HFFc6 (cell line): ENCODE results near the gene AVPI1. TPM values are rescaled to one million over a fixed set of nuclear protein-coding genes. Genes with fewer than 3 reads are reported as not detected.

ENCODE experiments used
- DNase-seq: peaks from one replicate; pipeline ENCODE4 v3.0.0-alpha.2; 2018
- H3K27ac Mint-ChIP-seq: 2 replicates; pipeline ENCODE4 v1.8.0; 2020; ENCODE audit warnings: mild to moderate bottlenecking, mixed read lengths
- H3K27me3 Mint-ChIP-seq: 2 replicates; pipeline ENCODE4 v1.8.0; 2021; ENCODE audit warnings: mild to moderate bottlenecking, moderate library complexity, mixed read lengths; ENCODE audit not compliant: insufficient read depth
- H3K36me3 Mint-ChIP-seq: 2 replicates; pipeline ENCODE4 v1.8.0; 2021; ENCODE audit warnings: low read depth, mixed read lengths
- H3K4me1 Mint-ChIP-seq: 2 replicates; pipeline ENCODE4 v1.8.0; 2020; ENCODE audit warnings: low read depth, mixed read lengths
- H3K4me3 Mint-ChIP-seq: 2 replicates; pipeline ENCODE4 v1.8.0; 2020; ENCODE audit warnings: mild to moderate bottlenecking, moderate library complexity, mixed read lengths
- H3K9me3 Mint-ChIP-seq: 2 replicates; pipeline ENCODE4 v1.8.0; 2020; ENCODE audit warnings: mild to moderate bottlenecking, mixed read lengths
- CTCF ChIP-seq: fragments of 200-600 bp; sonication (generic); IDR thresholded peaks from 2 replicates; pipeline ENCODE4 v1.5.0; 2021; ENCODE audit warnings: antibody characterized with exemption, mild to moderate bottlenecking
- total RNA-seq, 6 experiments: library from RNA; stranded (reverse); fragmentation: NEBNext Ultra II Directional; extraction: Animal tissue kit (Norgen Biotek cat#: 25700); gene quantifications; 2 replicates in 1 of 6; 3 replicates in 5 of 6; pipeline ENCODE4 v1.2.3, GENCODE V29; 2021

The AVPI1 gene
- total RNA-seq, 6 experiments from 2014 or later: 28.2 to 44.8 (median 39.5) TPM

- Mint-ChIP-seq H3K4me1 (peaks cover 47% of the 10 kb centered on the region), H3K27me3 (no peaks in the 10 kb centered on the region; the same call in 1 of the 2 replicates), H3K27ac (peak overlapping the region; percentile 45; the same call in 1 of the 2 replicates), H3K9me3 (no peaks in the 10 kb centered on the region), H3K4me3 (no peak overlapping the region), H3K36me3 (peaks cover 26% of the 10 kb centered on the region)
- TF ChIP-seq CTCF: no peak
- DNase-seq: no peak
Observed at GRCh38 chr10:97721871-97722780, 35.1 kb upstream of the AVPI1 start.

DNA sequence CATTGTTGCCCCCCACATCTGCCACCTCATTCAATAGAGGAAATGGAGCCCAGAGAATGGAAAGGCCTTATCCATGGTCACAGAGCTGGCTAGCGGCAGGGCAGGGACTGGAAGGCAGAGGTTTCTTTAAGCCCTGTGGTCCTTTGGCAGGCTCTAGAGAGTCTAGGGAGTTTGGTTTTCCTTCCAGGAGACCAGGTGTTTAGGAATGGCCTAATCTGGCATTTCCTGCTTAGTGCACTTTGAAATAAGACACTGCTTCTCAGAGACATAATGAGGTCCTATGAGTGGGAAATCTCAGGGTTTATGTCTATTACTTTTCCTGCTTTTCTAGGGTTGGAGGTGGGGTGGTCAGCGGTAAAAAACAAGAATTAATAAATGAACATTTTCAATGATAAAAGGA is 32.6 kb upstream of the AVPI1 start:
- H3K4me1 Mint-ChIP-seq: peaks cover 55% of the 10 kb centered on the region
- H3K27ac Mint-ChIP-seq: no peak overlapping the region
- H3K9me3 Mint-ChIP-seq: no peaks in the 10 kb centered on the region
- no peak overlapping the region for H3K4me3 Mint-ChIP-seq
- DNase-seq: no peak
- TF ChIP-seq CTCF: no peak
- H3K36me3 Mint-ChIP-seq: peaks cover 42% of the 10 kb centered on the region
- no peaks in the 10 kb centered on the region; the same call in none of the 2 replicates for H3K27me3 Mint-ChIP-seq

GRCh38 chr10:97718659-97719142 is 31.7 kb upstream of the AVPI1 start:
- H3K4me3 Mint-ChIP-seq: no peak overlapping the region
- no peak for DNase-seq
- peaks cover 1% of the 10 kb centered on the region for H3K27me3 Mint-ChIP-seq
- no peak overlapping the region; the same call in 1 of the 2 replicates for H3K27ac Mint-ChIP-seq
- no peak for TF ChIP-seq CTCF
- H3K9me3 Mint-ChIP-seq: no peaks in the 10 kb centered on the region
- peaks cover 49% of the 10 kb centered on the region for H3K4me1 Mint-ChIP-seq
- H3K36me3 Mint-ChIP-seq: peaks cover 42% of the 10 kb centered on the region

DNA sequence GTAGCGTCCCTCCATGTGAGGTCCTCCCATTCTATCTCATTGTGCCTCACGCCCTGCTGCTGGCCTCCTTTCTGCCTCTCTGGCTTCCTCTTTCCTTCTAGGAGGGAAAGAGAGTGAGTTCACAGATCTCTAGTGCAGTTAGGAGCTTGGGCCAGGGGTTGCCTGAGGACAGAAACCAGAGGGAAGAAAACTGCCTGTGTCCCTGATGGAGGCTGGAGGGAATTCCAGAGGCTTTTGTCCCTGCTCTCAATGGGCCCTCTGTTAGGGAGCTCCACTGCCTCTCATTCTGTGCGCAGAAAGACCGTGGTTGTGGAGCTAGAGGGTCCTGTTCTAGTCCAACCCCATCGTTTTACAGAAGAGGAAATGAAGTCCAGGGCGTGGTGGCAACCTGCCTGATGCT is 31.1 kb upstream of the AVPI1 start:
- H3K9me3 Mint-ChIP-seq: no peaks in the 10 kb centered on the region
- no peak overlapping the region for H3K4me3 Mint-ChIP-seq
- peaks cover 1% of the 10 kb centered on the region for H3K27me3 Mint-ChIP-seq
- H3K4me1 Mint-ChIP-seq: peaks cover 49% of the 10 kb centered on the region
- DNase-seq: no peak
- H3K36me3 Mint-ChIP-seq: peaks cover 42% of the 10 kb centered on the region
- no peak overlapping the region; the same call in 1 of the 2 replicates for H3K27ac Mint-ChIP-seq
- TF ChIP-seq CTCF: no peak

DNA sequence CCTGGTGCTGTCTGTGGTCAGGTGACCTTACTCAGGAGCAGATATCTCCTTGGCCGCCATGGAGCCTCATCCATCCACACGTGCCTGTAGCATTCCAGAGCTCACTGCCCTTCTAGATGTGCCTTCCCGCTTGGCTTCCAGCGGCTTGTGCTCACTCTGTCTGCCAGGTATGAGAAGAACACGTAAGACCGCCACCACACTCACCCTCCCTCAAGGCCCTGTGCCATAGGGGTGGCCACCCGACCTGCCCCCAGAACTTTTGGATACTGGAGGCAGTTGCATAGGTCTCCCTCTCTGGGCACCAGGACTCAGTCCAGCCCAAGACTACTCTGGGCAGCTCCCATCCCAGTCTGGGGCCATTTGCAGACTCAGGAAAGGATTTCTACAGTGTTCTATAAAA is 30.6 kb upstream of the AVPI1 start:
- Mint-ChIP-seq H3K27ac (no peak overlapping the region), H3K4me3 (no peak overlapping the region), H3K4me1 (peaks cover 55% of the 10 kb centered on the region), H3K9me3 (no peaks in the 10 kb centered on the region), H3K36me3 (peaks cover 42% of the 10 kb centered on the region), H3K27me3 (peaks cover 2% of the 10 kb centered on the region)
- DNase-seq: no peak
- TF ChIP-seq CTCF: no peak
